Measurements from ENCODE around the gene SMIM8.

DNA sequence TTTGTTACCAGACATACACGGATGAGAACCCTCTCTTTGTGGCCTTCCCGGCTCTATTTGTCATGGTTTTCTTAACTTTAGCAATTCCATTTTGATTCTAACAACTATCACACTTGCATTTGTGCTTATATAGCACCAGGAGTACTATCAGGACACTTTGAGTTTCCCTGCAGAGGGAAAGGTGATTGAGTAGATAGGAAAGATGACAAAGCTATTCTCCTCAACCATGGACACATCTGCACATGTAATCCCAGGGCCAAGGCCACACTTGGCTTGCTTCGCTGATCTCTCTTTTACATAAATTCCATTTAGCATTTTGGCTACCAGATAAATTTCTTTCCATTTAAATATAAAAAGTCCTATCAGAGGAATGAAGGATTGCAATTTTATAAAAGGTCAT is 62.1 kb downstream of the SMIM8 start:
- TF ChIP-seq, protein P1, sequence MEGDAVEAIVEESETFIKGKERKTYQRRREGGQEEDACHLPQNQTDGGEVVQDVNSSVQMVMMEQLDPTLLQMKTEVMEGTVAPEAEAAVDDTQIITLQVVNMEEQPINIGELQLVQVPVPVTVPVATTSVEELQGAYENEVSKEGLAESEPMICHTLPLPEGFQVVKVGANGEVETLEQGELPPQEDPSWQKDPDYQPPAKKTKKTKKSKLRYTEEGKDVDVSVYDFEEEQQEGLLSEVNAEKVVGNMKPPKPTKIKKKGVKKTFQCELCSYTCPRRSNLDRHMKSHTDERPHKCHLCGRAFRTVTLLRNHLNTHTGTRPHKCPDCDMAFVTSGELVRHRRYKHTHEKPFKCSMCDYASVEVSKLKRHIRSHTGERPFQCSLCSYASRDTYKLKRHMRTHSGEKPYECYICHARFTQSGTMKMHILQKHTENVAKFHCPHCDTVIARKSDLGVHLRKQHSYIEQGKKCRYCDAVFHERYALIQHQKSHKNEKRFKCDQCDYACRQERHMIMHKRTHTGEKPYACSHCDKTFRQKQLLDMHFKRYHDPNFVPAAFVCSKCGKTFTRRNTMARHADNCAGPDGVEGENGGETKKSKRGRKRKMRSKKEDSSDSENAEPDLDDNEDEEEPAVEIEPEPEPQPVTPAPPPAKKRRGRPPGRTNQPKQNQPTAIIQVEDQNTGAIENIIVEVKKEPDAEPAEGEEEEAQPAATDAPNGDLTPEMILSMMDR (conservative IDR thresholded peaks at IDR 0.05 in 1 of 2, IDR thresholded peaks at IDR 0.05 in 1 of 2; ENCODE audit: low read depth in 1 of 2, low read length in 2 of 2), result no peak
- TF ChIP-seq EZH2 (IDR thresholded peaks at IDR 0.05; ENCODE audit: low read length, missing control alignments), result no peak
